ENCODE measurements around the gene CTPS1. TPM values are rescaled to one million over a fixed set of nuclear protein-coding genes. Genes with fewer than 3 reads are reported as not detected.
A peak's percentile ranks its signal among the peaks of the same experiment; 100 is the strongest.

Gene CTPS1
- total RNA-seq, 1 experiment from 2014 or later, result 139 TPM

GRCh38 chr1:40931601-40932000 lies 47.9 kb upstream of the CTPS1 start:
- Histone ChIP-seq H3K9me3 (ENCODE audit: low read depth, low read length, poor library complexity, severe bottlenecking) (no peaks in the 10 kb centered on the region), H3K27ac (ENCODE audit: low read depth, low read length, poor library complexity, severe bottlenecking) (no peak overlapping the region), H3K4me1 (ENCODE audit: insufficient read depth, low read length, poor library complexity, severe bottlenecking) (no peaks in the 10 kb centered on the region), H3K27me3 (replicated peaks; ENCODE audit: insufficient read depth, low read depth, low read length, poor library complexity) (no peaks in the 10 kb centered on the region), H3K4me3 (ENCODE audit: low read depth, low read length, poor library complexity, severe bottlenecking) (no peak overlapping the region), H3K36me3 (ENCODE audit: insufficient read depth, low read length, poor library complexity, severe bottlenecking) (no peaks in the 10 kb centered on the region)
- DNase-seq (ENCODE audit: low spot score), result no peak
- ChIA-PET POLR2A (ENCODE audit: low non-redundant PET) (no interaction called here), CTCF (no interaction called here)
- no TSS peak for BruUV-seq (replicated peaks)
- TF ChIP-seq, protein P1, sequence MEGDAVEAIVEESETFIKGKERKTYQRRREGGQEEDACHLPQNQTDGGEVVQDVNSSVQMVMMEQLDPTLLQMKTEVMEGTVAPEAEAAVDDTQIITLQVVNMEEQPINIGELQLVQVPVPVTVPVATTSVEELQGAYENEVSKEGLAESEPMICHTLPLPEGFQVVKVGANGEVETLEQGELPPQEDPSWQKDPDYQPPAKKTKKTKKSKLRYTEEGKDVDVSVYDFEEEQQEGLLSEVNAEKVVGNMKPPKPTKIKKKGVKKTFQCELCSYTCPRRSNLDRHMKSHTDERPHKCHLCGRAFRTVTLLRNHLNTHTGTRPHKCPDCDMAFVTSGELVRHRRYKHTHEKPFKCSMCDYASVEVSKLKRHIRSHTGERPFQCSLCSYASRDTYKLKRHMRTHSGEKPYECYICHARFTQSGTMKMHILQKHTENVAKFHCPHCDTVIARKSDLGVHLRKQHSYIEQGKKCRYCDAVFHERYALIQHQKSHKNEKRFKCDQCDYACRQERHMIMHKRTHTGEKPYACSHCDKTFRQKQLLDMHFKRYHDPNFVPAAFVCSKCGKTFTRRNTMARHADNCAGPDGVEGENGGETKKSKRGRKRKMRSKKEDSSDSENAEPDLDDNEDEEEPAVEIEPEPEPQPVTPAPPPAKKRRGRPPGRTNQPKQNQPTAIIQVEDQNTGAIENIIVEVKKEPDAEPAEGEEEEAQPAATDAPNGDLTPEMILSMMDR (conservative IDR thresholded peaks at IDR 0.05; ENCODE audit: low read depth, low read length), result no peak
- TF ChIP-seq EZH2 (IDR thresholded peaks at IDR 0.05; ENCODE audit: borderline replicate concordance, low read depth, low read length, poor library complexity, severe bottlenecking), result no peak
- intact Hi-C loops (cut with micrococcal nuclease; ENCODE audit: unreplicated experiment), result no loop called here

GRCh38 chr1:40932006-40932405 lies 47.5 kb upstream of the CTPS1 start:
- H3K4me3 ChIP-seq (ENCODE audit: low read depth, low read length, poor library complexity, severe bottlenecking), result no peak overlapping the region
- CTCF ChIA-PET, result no interaction called here

GRCh38 chr1:40936931-40937339 lies 42.6 kb upstream of the CTPS1 start:
- Histone ChIP-seq H3K9me3 (ENCODE audit: low read depth, low read length, poor library complexity, severe bottlenecking) (no peaks in the 10 kb centered on the region), H3K4me1 (ENCODE audit: insufficient read depth, low read length, poor library complexity, severe bottlenecking) (no peaks in the 10 kb centered on the region), H3K4me3 (ENCODE audit: low read depth, low read length, poor library complexity, severe bottlenecking) (no peak overlapping the region), H3K36me3 (ENCODE audit: insufficient read depth, low read length, poor library complexity, severe bottlenecking) (no peaks in the 10 kb centered on the region), H3K27me3 (replicated peaks; ENCODE audit: insufficient read depth, low read depth, low read length, poor library complexity) (no peaks in the 10 kb centered on the region), H3K27ac (ENCODE audit: low read depth, low read length, poor library complexity, severe bottlenecking) (no peak overlapping the region)
- ChIA-PET CTCF (interaction anchor here (1.3 kb wide), 1 partner anchor 12 kb away, joined by 3 read pairs; no protein-coding TSS in a partner anchor), POLR2A (ENCODE audit: low non-redundant PET) (no interaction called here)
- no peak for TF ChIP-seq EZH2 (IDR thresholded peaks at IDR 0.05; ENCODE audit: borderline replicate concordance, low read depth, low read length, poor library complexity, severe bottlenecking)
- TF ChIP-seq, protein P1 (conservative IDR thresholded peaks at IDR 0.05; ENCODE audit: low read depth, low read length), result no peak
- intact Hi-C loops (cut with micrococcal nuclease; ENCODE audit: unreplicated experiment), result no loop called here
- BruUV-seq (replicated peaks), result no TSS peak
- peak; percentile 21 for DNase-seq (ENCODE audit: low spot score)

More at GRCh38 chr1:40932006-40932405, 47.5 kb upstream of the CTPS1 start:
- no peaks in the 10 kb centered on the region for H3K27me3 ChIP-seq (replicated peaks; ENCODE audit: insufficient read depth, low read depth, low read length, poor library complexity)
- no peak for DNase-seq (ENCODE audit: low spot score)
- no peaks in the 10 kb centered on the region for H3K4me1 ChIP-seq (ENCODE audit: insufficient read depth, low read length, poor library complexity, severe bottlenecking)
- TF ChIP-seq, protein P1 (conservative IDR thresholded peaks at IDR 0.05; ENCODE audit: low read depth, low read length), result no peak
- TF ChIP-seq EZH2 (IDR thresholded peaks at IDR 0.05; ENCODE audit: borderline replicate concordance, low read depth, low read length, poor library complexity, severe bottlenecking), result no peak
- intact Hi-C loops (cut with micrococcal nuclease; ENCODE audit: unreplicated experiment), result no loop called here
- no peak overlapping the region for H3K27ac ChIP-seq (ENCODE audit: low read depth, low read length, poor library complexity, severe bottlenecking)
- no peaks in the 10 kb centered on the region for H3K36me3 ChIP-seq (ENCODE audit: insufficient read depth, low read length, poor library complexity, severe bottlenecking)
- no peaks in the 10 kb centered on the region for H3K9me3 ChIP-seq (ENCODE audit: low read depth, low read length, poor library complexity, severe bottlenecking)
- POLR2A ChIA-PET (ENCODE audit: low non-redundant PET), result no interaction called here
- no TSS peak for BruUV-seq (replicated peaks)
